Colonic mucosa (tissue), 4 donors: ENCODE results near the gene GNA14. TPM values are rescaled to one million over a fixed set of nuclear protein-coding genes. Genes with fewer than 3 reads are reported as not detected.

ENCODE experiments used
- DNase-seq: peaks from one replicate; pipeline ENCODE4 v3.0.0-alpha.2; 2020
- H3K27ac ChIP-seq: fragments of 200-600 bp; one replicate; pipeline ENCODE4 v1.8.0; 2021
- H3K27me3 ChIP-seq: fragments of 200-600 bp; one replicate; pipeline ENCODE4 v1.8.0; 2021
- H3K36me3 ChIP-seq: fragments of 200-600 bp; one replicate; pipeline ENCODE4 v1.8.0; 2021
- H3K4me1 ChIP-seq: fragments of 200-600 bp; one replicate; pipeline ENCODE4 v1.8.0; 2021; ENCODE audit warnings: mild to moderate bottlenecking
- H3K4me3 ChIP-seq: fragments of 200-600 bp; one replicate; pipeline ENCODE4 v1.8.0; 2021
- H3K9ac ChIP-seq, 2 donors: one replicate each; pipeline ENCODE4 v1.7.0; 2013; ENCODE audit warnings: control low read depth in 2 of 2, low read depth in 2 of 2, low read length in 2 of 2
- H3K9me3 ChIP-seq: fragments of 200-600 bp; one replicate; pipeline ENCODE4 v1.8.0; 2021
- CTCF ChIP-seq: fragments of 200-600 bp; IDR thresholded peaks from one replicate; pipeline ENCODE4 v1.8.0; 2022; ENCODE audit warnings: antibody characterized with exemption, mild to moderate bottlenecking
- intact Hi-C: fragments of 100-400 bp; cut with DNase I; formaldehyde crosslinking; loops from one replicate; pipeline ENCODE4 v1.14.1; 2022
- total RNA-seq, 2 donors: library from RNA; stranded (reverse); fragmentation: NEBNext Ultra II Directional in 1 of 2; extraction: Animal tissue kit (Norgen Biotek cat#: 25700) in 1 of 2; gene quantifications; one replicate each; pipeline ENCODE4 v1.2.1, GENCODE V29; 2021
- donor health status: healthy.
- donor health status: DM: no; HTN: no; CAD: no.
- donor health status: DM: no; HTN: no; CAD: no.

GNA14 gene
- total RNA-seq, 2 donors from 2014 or later: 7.9 to 11.7 TPM

- no peaks in the 10 kb centered on the region for H3K36me3 ChIP-seq
- H3K27ac ChIP-seq: no peak overlapping the region
- TF ChIP-seq CTCF: no peak
- DNase-seq: no peak
- no peak overlapping the region for H3K4me3 ChIP-seq
- intact Hi-C loops: no loop called here
- peaks cover 3% of the 10 kb centered on the region for H3K4me1 ChIP-seq
- no peaks in the 10 kb centered on the region for H3K27me3 ChIP-seq
- H3K9ac ChIP-seq: no peak overlapping the region
- H3K9me3 ChIP-seq: no peaks in the 10 kb centered on the region
Measured at GRCh38 chr9:77532607-77533006, 115.5 kb downstream of the GNA14 start.

DNA sequence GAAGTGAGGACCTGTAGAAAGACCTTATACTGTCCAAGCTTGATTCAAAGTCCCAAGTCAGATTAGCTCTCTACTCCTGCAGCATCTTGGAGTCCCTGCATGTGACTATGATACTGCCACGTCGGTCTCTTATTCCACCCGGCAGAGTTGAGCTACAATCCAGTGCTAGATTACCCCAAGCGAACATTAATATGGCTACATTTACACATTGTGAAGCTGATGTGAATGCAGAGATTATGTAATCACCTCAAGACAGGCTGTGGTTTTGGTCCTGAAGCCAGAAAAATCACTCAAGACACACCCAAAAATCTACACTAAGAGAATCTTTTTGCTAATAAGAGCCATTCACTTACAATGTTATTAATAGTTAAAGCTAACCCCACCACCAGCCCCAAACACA lies 116.7 kb downstream of the GNA14 start:
- no peaks in the 10 kb centered on the region for H3K9me3 ChIP-seq
- H3K27ac ChIP-seq: no peak overlapping the region
- no peak overlapping the region for H3K4me3 ChIP-seq
- H3K36me3 ChIP-seq: no peaks in the 10 kb centered on the region
- H3K27me3 ChIP-seq: no peaks in the 10 kb centered on the region
- intact Hi-C loops: no loop called here
- no peak for TF ChIP-seq CTCF
- no peak for DNase-seq
- H3K4me1 ChIP-seq: peaks cover 3% of the 10 kb centered on the region
- no peak overlapping the region for H3K9ac ChIP-seq

- no peaks in the 10 kb centered on the region for H3K27me3 ChIP-seq
- TF ChIP-seq CTCF: no peak
- H3K27ac ChIP-seq: peak overlapping the region; percentile 35
- no peak overlapping the region for H3K9ac ChIP-seq
- intact Hi-C loops: loop anchor here (5.0 kb wide), 1 partner anchor 52 kb away; no protein-coding TSS in a partner anchor
- H3K4me1 ChIP-seq: no peaks in the 10 kb centered on the region
- H3K9me3 ChIP-seq: no peaks in the 10 kb centered on the region
- no peaks in the 10 kb centered on the region for H3K36me3 ChIP-seq
- no peak for DNase-seq
- no peak overlapping the region for H3K4me3 ChIP-seq
Measured at GRCh38 chr9:77523891-77524290, 124.2 kb downstream of the GNA14 start.

DNA sequence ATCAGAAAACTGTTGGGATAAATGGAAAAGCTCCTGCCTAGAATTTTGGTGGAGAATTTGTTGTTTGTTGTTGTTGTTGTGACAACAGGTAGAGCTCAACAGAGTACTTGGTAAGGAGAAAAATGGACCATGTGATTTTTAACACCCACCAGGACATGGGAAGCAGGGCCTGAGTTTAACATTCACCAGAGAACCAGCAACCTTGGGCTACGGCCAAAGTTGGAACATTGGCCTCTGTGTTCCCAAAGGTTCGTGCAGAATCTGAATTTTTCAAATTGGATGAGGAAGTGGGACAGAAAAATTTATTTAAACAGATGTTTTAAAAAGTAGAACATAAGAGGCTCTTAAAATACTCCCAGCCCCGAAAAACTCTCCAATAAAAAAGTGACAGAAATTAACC lies 127.0 kb downstream of the GNA14 start:
- intact Hi-C loops: loop anchor here (5.0 kb wide), 1 partner anchor 49 kb away; no protein-coding TSS in a partner anchor
- Histone ChIP-seq H3K4me1 (no peaks in the 10 kb centered on the region), H3K27ac (no peak overlapping the region), H3K36me3 (no peaks in the 10 kb centered on the region), H3K27me3 (no peaks in the 10 kb centered on the region), H3K9ac (no peak overlapping the region), H3K9me3 (no peaks in the 10 kb centered on the region), H3K4me3 (no peak overlapping the region)
- no peak for TF ChIP-seq CTCF
- DNase-seq: no peak

GRCh38 chr9:77518688-77519087 lies 129.4 kb downstream of the GNA14 start:
- H3K9ac ChIP-seq: no peak overlapping the region
- H3K27me3 ChIP-seq: no peaks in the 10 kb centered on the region
- H3K4me3 ChIP-seq: no peak overlapping the region
- H3K4me1 ChIP-seq: no peaks in the 10 kb centered on the region
- no peaks in the 10 kb centered on the region for H3K36me3 ChIP-seq
- no peak overlapping the region for H3K27ac ChIP-seq
- DNase-seq: no peak
- no peak for TF ChIP-seq CTCF
- intact Hi-C loops: no loop called here
- H3K9me3 ChIP-seq: no peaks in the 10 kb centered on the region

- no peaks in the 10 kb centered on the region for H3K9me3 ChIP-seq
- TF ChIP-seq CTCF: no peak
- intact Hi-C loops: no loop called here
Measured at GRCh38 chr9:77516781-77517180, 131.3 kb downstream of the GNA14 start.

More at GRCh38 chr9:77516781-77517180, 131.3 kb downstream of the GNA14 start:
- DNase-seq: no peak
- H3K4me3 ChIP-seq: no peak overlapping the region
- no peaks in the 10 kb centered on the region for H3K27me3 ChIP-seq
- no peak overlapping the region for H3K9ac ChIP-seq
- no peaks in the 10 kb centered on the region for H3K4me1 ChIP-seq
- no peaks in the 10 kb centered on the region for H3K36me3 ChIP-seq
- no peak overlapping the region for H3K27ac ChIP-seq
